ENCODE results near the gene LRTM1. TPM values are rescaled to one million over a fixed set of nuclear protein-coding genes. Genes with fewer than 3 reads are reported as not detected.
A peak's percentile ranks its signal among the peaks of the same experiment; 100 is the strongest.

Gene LRTM1
- total RNA-seq, 1 donor = not detected

DNA sequence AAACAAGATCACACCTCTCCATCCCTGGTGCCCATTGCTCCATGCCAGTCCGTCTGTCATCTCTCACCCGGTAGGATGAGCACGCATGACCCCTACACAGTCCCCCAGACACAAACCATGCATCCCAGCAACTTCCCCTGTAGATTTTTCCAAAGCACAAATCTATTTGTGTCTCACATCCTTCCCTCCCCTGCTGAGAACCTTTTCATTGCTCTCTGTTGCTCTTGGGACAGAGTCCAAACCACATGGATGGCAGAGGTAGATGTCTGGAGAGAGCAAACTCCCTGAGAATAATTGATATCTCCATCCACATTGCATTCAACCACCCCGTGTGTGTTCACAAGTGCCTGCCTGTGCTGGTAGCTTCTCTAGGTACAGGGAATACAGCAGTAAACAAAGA is 29.9 kb upstream of the LRTM1 start:
- DNase-seq (ENCODE audit: low read depth) = no peak
- no peak overlapping the region for H3K4me3 ChIP-seq (ENCODE audit: low read depth, low read length)
- TF ChIP-seq, protein P1, sequence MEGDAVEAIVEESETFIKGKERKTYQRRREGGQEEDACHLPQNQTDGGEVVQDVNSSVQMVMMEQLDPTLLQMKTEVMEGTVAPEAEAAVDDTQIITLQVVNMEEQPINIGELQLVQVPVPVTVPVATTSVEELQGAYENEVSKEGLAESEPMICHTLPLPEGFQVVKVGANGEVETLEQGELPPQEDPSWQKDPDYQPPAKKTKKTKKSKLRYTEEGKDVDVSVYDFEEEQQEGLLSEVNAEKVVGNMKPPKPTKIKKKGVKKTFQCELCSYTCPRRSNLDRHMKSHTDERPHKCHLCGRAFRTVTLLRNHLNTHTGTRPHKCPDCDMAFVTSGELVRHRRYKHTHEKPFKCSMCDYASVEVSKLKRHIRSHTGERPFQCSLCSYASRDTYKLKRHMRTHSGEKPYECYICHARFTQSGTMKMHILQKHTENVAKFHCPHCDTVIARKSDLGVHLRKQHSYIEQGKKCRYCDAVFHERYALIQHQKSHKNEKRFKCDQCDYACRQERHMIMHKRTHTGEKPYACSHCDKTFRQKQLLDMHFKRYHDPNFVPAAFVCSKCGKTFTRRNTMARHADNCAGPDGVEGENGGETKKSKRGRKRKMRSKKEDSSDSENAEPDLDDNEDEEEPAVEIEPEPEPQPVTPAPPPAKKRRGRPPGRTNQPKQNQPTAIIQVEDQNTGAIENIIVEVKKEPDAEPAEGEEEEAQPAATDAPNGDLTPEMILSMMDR (IDR thresholded peaks at IDR 0.05; ENCODE audit: insufficient read depth, low read length) = no peak

- H3K4me3 ChIP-seq (ENCODE audit: low read depth, low read length) = no peak overlapping the region
- DNase-seq (ENCODE audit: low read depth) = no peak
- TF ChIP-seq, protein P1 (IDR thresholded peaks at IDR 0.05; ENCODE audit: insufficient read depth, low read length) = no peak
These were observed 28.1 kb upstream of the LRTM1 start for GRCh38 chr3:54955941-54956340.

GRCh38 chr3:54955496-54955895 is 27.6 kb upstream of the LRTM1 start:
- H3K4me3 ChIP-seq (ENCODE audit: low read depth, low read length) = no peak overlapping the region
- TF ChIP-seq, protein P1 (IDR thresholded peaks at IDR 0.05; ENCODE audit: insufficient read depth, low read length) = no peak
- no peak for DNase-seq (ENCODE audit: low read depth)

DNA sequence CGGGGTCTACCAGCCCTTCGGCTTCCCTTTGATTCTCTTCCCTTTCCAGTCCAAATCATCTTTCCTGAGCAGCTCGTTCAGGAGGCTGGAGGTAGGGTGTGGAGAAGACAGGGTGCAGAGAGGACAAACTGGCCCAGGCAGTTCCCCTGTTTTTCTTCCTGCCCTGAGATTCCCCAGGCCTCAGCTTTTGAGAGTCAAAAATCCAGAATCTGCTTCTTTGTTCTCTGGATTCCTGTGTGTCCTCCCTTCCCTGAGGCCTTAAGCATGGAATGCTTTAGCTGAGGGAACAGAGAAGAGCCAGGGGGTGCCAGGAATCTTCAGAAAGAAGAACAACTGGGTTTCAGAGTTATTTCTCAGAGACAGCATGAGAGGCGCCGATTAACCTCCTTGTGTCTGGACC is 26.7 kb upstream of the LRTM1 start:
- no peak overlapping the region for H3K4me3 ChIP-seq (ENCODE audit: low read depth, low read length)
- DNase-seq (ENCODE audit: low read depth) = no peak
- TF ChIP-seq, protein P1 (IDR thresholded peaks at IDR 0.05; ENCODE audit: insufficient read depth, low read length) = no peak

- peak; percentile 47 for DNase-seq (ENCODE audit: low read depth)
- H3K4me3 ChIP-seq (ENCODE audit: low read depth, low read length) = no peak overlapping the region
- TF ChIP-seq, protein P1 (IDR thresholded peaks at IDR 0.05; ENCODE audit: insufficient read depth, low read length) = peak; percentile 3
These were observed 26.2 kb upstream of the LRTM1 start for GRCh38 chr3:54954022-54954421.

GRCh38 chr3:54951405-54951804 is 23.5 kb upstream of the LRTM1 start:
- H3K4me3 ChIP-seq (ENCODE audit: low read depth, low read length) = no peak overlapping the region
- TF ChIP-seq, protein P1 (IDR thresholded peaks at IDR 0.05; ENCODE audit: insufficient read depth, low read length) = peak; percentile 88
- peak; percentile 92 for DNase-seq (ENCODE audit: low read depth)

DNA sequence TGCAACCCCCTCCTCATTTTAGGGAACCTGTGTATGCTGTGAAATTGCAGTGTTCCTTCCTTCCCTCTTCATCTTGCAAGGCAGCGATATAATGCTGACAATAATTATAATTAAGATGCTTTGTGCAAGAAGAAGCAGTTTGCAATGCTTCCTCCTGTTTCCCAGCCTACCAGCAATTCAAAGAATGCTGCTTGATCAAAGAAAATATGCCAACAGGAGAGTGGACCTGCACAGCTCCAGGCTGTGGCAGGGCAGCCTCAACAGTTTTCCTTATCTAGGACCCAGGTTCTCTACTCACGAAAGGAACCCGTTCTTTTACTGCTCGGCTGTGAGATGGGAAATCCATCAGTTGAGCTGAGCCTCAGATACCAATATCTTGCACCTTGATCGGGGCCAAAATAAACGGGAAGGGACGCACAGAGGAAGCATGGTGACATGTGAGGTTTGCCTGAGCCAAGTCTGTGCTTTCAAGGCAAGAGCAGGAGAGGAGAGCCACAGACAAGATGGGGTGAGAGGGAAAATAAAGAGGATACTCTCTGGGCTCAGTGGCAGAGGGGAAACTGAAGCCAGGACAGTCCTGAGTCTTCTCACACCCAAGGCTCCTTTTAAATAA is 22.6 kb upstream of the LRTM1 start:
- H3K4me3 ChIP-seq (ENCODE audit: low read depth, low read length) = no peak overlapping the region
- peak; percentile 46 for DNase-seq (ENCODE audit: low read depth)
- TF ChIP-seq, protein P1 (IDR thresholded peaks at IDR 0.05; ENCODE audit: insufficient read depth, low read length) = no peak
